Progenitor cell of endocrine pancreas (in vitro differentiated cells): ENCODE measurements around the gene OPRD1. TPM values are rescaled to one million over a fixed set of nuclear protein-coding genes. Genes with fewer than 3 reads are reported as not detected.
"Not testable (repeated sequence)": the region's sequence is repeated elsewhere in the genome, so short reads cannot be mapped to it uniquely, and the experiment has no call there.

Experiments
- DNase-seq: peaks from one replicate; pipeline ENCODE4 v3.0.0; 2021; ENCODE audit warnings: low spot score; ENCODE audit not compliant: unreplicated experiment
- H3K27ac Mint-ChIP-seq: 2 replicates; pipeline ENCODE4 v1.8.0; 2021; ENCODE audit warnings: mild to moderate bottlenecking, moderate library complexity, mixed read lengths
- H3K27me3 Mint-ChIP-seq: 2 replicates; pipeline ENCODE4 v1.8.0; 2021; ENCODE audit warnings: mixed read lengths
- H3K36me3 Mint-ChIP-seq: 2 replicates; pipeline ENCODE4 v1.8.0; 2022; ENCODE audit warnings: mixed read lengths; ENCODE audit not compliant: insufficient read depth
- H3K4me1 Mint-ChIP-seq: 2 replicates; pipeline ENCODE4 v1.8.0; 2021; ENCODE audit warnings: low read depth, mixed read lengths
- H3K4me3 Mint-ChIP-seq: 2 replicates; pipeline ENCODE4 v1.8.0; 2021; ENCODE audit warnings: low read depth, mild to moderate bottlenecking, moderate library complexity, mixed read lengths
- H3K9me3 Mint-ChIP-seq: 2 replicates; pipeline ENCODE4 v1.8.0; 2021; ENCODE audit warnings: low read depth, mixed read lengths
- long read RNA-seq: library from polyadenylated mRNA; unstranded; transcript quantifications from one replicate; pipeline ENCODE4 v2.0.0, GENCODE V29; 2020
- total RNA-seq: library from RNA; stranded (reverse); gene quantifications from 2 replicates; pipeline ENCODE4 v1.2.1, GENCODE V29; 2021
- TF ChIP-seq, protein P1 (sequence below): fragments of 200-600 bp; sonication (generic); IDR thresholded peaks from one replicate; pipeline ENCODE4 v1.5.0; 2021; ENCODE audit warnings: antibody characterized with exemption, mild to moderate bottlenecking; ENCODE audit not compliant: unreplicated experiment

OPRD1 gene
- 0.67 and 0.71 TPM in 2 replicates for total RNA-seq
- long read RNA-seq = 0 reads

DNA sequence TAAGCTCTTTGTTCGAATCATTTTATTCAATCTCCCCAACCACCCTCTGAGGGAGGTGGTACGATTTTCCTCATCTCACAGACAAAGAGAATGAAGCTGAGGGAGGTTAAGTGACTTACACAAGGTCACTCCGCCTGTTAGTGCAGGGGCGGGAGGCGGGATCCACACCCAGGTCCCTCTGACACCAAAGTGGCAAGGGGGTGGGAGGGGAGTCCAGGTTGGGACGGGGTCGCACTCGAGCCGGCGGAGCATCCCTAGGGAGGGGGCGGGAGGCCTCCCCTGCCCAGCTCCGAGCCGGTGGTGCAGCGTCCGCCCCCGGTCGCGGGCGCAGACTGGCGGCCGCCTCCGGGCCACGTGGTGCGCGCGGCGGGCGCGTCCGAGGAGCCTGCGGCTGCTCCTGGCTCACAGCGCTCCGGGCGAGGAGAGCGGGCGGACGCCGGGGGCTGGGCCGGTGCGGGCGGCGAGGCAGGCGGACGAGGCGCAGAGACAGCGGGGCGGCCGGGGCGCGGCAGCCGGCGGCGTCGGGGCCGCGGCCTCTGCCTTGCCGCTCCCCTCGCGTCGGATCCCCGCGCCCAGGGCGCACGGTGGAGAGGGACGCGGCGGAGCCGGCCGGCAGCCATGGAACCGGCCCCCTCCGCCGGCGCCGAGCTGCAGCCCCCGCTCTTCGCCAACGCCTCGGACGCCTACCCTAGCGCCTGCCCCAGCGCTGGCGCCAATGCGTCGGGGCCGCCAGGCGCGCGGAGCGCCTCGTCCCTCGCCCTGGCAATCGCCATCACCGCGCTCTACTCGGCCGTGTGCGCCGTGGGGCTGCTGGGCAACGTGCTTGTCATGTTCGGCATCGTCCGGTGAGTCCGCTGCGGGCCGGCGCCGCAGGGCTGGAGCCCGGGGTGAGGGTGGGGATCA, at the start of gene OPRD1:
TSS of gene OPRD1 (plus strand) at position 405 of the 903 bp plus-strand sequence. CDS start at position 619, 214 bp downstream.
- peak within 1 kb of the TSS; percentile 45 for H3K4me3 Mint-ChIP-seq
- no peaks in the 10 kb centered on the region for H3K36me3 Mint-ChIP-seq
- peaks cover 2% of the 10 kb centered on the region for H3K4me1 Mint-ChIP-seq
- no peaks in the 10 kb centered on the region for H3K9me3 Mint-ChIP-seq
- peaks cover 70% of the 10 kb centered on the region for H3K27me3 Mint-ChIP-seq
- peak within 1 kb of the TSS; percentile 76 for H3K27ac Mint-ChIP-seq
- peak; percentile 18 for DNase-seq
- TF ChIP-seq, protein P1, sequence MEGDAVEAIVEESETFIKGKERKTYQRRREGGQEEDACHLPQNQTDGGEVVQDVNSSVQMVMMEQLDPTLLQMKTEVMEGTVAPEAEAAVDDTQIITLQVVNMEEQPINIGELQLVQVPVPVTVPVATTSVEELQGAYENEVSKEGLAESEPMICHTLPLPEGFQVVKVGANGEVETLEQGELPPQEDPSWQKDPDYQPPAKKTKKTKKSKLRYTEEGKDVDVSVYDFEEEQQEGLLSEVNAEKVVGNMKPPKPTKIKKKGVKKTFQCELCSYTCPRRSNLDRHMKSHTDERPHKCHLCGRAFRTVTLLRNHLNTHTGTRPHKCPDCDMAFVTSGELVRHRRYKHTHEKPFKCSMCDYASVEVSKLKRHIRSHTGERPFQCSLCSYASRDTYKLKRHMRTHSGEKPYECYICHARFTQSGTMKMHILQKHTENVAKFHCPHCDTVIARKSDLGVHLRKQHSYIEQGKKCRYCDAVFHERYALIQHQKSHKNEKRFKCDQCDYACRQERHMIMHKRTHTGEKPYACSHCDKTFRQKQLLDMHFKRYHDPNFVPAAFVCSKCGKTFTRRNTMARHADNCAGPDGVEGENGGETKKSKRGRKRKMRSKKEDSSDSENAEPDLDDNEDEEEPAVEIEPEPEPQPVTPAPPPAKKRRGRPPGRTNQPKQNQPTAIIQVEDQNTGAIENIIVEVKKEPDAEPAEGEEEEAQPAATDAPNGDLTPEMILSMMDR = no peak

DNA sequence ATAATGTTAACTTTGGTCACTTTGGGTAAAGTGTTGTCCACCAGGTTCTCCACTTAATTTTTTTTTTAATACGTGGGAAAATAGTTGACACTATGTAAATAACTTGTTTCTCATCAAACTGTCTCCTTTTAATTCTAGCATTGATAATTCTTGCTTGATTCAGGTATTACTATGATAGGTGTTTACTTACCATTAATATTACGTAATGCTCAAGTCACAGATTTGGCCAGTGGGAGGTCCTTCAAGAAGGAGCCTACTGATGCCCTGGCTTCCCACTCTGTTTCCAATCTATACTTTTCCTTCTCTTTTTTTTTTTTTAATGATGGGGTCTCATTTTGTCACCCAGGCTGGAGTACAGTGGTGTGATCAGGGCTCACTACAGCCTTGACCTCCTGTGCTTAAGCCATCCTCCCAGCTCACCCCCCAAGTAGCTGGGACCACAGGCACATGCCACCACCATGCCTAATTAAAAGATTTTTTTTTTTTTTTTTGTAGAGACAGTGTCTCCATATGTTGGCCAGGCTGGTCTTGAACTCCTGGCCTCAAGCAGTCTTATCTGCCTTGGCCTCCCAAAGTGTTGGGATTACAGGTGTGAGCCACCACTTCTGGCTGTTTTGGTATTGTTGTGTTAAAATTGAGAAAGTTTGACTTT, 45.3 kb upstream of the OPRD1 start:
- no peak overlapping the region for H3K27ac Mint-ChIP-seq
- no peak for DNase-seq
- H3K36me3 Mint-ChIP-seq = peaks cover 19% of the 10 kb centered on the region
- no peaks in the 10 kb centered on the region for H3K4me1 Mint-ChIP-seq
- no peak overlapping the region for H3K4me3 Mint-ChIP-seq
- TF ChIP-seq, protein P1 = no peak
- no peaks in the 10 kb centered on the region for H3K9me3 Mint-ChIP-seq
- no peaks in the 10 kb centered on the region for H3K27me3 Mint-ChIP-seq

DNA sequence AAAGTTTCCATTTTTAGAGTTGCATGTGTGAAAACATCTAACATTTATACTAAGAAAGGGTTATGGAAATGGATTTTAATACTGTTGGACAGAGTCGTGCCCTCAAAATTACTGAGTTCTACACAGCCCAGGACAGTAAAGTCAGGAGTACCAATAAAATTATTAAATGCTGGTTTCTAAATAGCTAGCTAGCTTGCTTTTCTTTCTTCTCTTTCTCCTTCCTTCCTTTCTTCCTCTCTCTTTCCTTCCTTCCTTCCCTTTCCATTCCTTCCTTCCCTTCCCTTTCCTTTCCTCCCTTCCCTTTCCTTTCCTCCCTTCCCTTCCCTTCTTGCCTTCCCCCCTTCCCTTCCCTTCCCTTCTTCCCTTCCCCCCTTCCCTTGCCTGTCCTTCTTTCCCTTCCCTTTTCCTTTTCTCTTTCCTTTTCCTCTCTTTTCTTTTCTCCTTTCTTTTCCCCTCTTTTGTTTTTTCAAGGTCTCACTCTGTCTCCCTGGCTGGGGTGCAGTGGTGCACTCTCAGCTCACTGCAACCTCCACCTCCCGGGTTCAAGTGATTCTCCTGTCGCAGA, 41.3 kb upstream of the OPRD1 start:
- TF ChIP-seq, protein P1 = no peak
- DNase-seq = no peak
- H3K4me3 Mint-ChIP-seq = no peak overlapping the region
- no peaks in the 10 kb centered on the region for H3K27me3 Mint-ChIP-seq
- no peak overlapping the region for H3K27ac Mint-ChIP-seq
- H3K4me1 Mint-ChIP-seq = no peaks in the 10 kb centered on the region
- H3K9me3 Mint-ChIP-seq = no peaks in the 10 kb centered on the region
- peaks cover 13% of the 10 kb centered on the region for H3K36me3 Mint-ChIP-seq

DNA sequence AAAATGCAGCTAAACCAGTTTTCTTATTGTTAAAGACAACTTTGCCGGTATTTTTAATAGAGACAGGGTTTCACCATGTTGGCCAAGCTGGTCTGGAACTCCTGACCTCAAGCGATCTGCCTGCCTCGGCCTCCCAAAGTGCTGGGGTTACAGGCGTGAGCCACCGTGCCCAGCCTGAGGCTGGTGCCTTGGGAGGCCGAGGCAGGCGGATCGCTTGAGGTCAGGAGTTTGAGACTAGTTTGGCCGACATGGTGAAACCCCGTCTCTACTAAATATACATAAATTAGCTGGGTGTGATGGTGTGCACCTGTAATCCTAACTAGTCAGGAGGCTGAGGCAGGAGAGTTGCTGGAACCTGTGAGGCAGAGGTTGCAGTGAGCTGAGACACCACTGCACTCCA, 40.0 kb upstream of the OPRD1 start:
- not testable (repeated sequence) for DNase-seq, H3K27ac Mint-ChIP-seq, H3K9me3 Mint-ChIP-seq, H3K36me3 Mint-ChIP-seq, H3K4me1 Mint-ChIP-seq, H3K27me3 Mint-ChIP-seq, H3K4me3 Mint-ChIP-seq

DNA sequence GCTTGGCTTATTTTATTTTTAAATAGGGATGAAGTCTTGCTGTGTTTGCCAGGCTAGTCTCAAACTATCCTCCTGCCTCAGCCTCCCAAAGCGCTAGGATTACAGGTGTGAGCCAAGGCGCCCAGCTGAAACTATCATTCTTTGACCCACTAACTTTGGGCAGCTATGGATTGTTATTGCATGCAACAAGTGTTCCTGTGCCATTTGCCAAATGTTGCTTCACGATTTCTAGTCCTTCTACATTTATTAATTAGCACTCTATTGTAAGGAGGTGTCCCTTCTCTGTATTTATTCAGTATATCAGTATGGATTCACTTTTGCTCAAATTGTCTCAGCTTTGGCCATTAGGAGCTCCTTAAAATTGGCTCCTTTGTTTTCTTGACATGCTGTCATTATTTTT, 38.9 kb upstream of the OPRD1 start:
- TF ChIP-seq, protein P1 = no peak
- DNase-seq = no peak
- no peak overlapping the region for H3K4me3 Mint-ChIP-seq
- no peaks in the 10 kb centered on the region for H3K4me1 Mint-ChIP-seq
- H3K27me3 Mint-ChIP-seq = no peaks in the 10 kb centered on the region
- H3K27ac Mint-ChIP-seq = peak overlapping the region; percentile 59
- no peaks in the 10 kb centered on the region for H3K9me3 Mint-ChIP-seq
- peaks cover 9% of the 10 kb centered on the region for H3K36me3 Mint-ChIP-seq
